HEK293T (cell line): ENCODE results near the gene IL2RA.

Experiments used
- CTCF ChIA-PET: fragments of 350-600 bp; formaldehyde crosslinking; extraction: SDS; loops from one replicate; lab custom pipeline; 2021; ENCODE audit warnings: antibody characterized with exemption, inconsistent platforms; lab: Yijun Ruan, JAX
- POLR2A ChIA-PET: fragments of 350-600 bp; formaldehyde crosslinking; extraction: SDS; loops from one replicate; lab custom pipeline; 2020; ENCODE audit warnings: antibody characterized with exemption, inconsistent platforms; lab: Yijun Ruan, JAX
- DNase-seq: peaks from one replicate; pipeline ENCODE4 v3.0.0; 2012; ENCODE audit warnings: mixed read lengths; ENCODE audit errors: extremely low spot score
- ARNT ChIP-seq: fragments of 450-650 bp; IDR thresholded peaks from 2 replicates; pipeline ENCODE4 v1.6.1; 2017; ENCODE audit warnings: mild to moderate bottlenecking
- BHLHE40 ChIP-seq: fragments of 450-650 bp; IDR thresholded peaks from 2 replicates; pipeline ENCODE4 v1.6.1; 2016; ENCODE audit warnings: mild to moderate bottlenecking, moderate library complexity, borderline replicate concordance
- CTBP1 ChIP-seq: fragments of 450-650 bp; IDR thresholded peaks from 2 replicates; pipeline ENCODE4 v1.6.1; 2016; ENCODE audit warnings: borderline replicate concordance
- ELF4 ChIP-seq: fragments of 450-650 bp; IDR thresholded peaks from 2 replicates; pipeline ENCODE4 v1.6.1; 2017; ENCODE audit warnings: antibody characterized with exemption
- FOXA1 ChIP-seq: fragments of 450-650 bp; IDR thresholded peaks from 2 replicates; pipeline ENCODE4 v1.6.1; 2016; ENCODE audit warnings: mild to moderate bottlenecking
- FOXK2 ChIP-seq: fragments of 450-650 bp; IDR thresholded peaks from 2 replicates; pipeline ENCODE4 v1.6.1; 2016; ENCODE audit warnings: mild to moderate bottlenecking
- FOXM1 ChIP-seq: fragments of 450-650 bp; IDR thresholded peaks from 2 replicates; pipeline ENCODE4 v1.6.1; 2017; ENCODE audit warnings: mild to moderate bottlenecking, borderline replicate concordance
- HDGF ChIP-seq: fragments of 450-650 bp; IDR thresholded peaks from 2 replicates; pipeline ENCODE4 v1.6.1; 2017; ENCODE audit warnings: antibody characterized with exemption, borderline replicate concordance
- L3MBTL2 ChIP-seq: fragments of 450-650 bp; conservative IDR thresholded peaks from 2 replicates; pipeline ENCODE4 v1.6.1; 2016; ENCODE audit warnings: mild to moderate bottlenecking
- LEF1 ChIP-seq: fragments of 450-650 bp; IDR thresholded peaks from 2 replicates; pipeline ENCODE4 v1.6.1; 2017; ENCODE audit warnings: mild to moderate bottlenecking, borderline replicate concordance
- NFRKB ChIP-seq: fragments of 450-650 bp; IDR thresholded peaks from 2 replicates; pipeline ENCODE4 v1.6.1; 2016; ENCODE audit warnings: mild to moderate bottlenecking, moderate library complexity
- SP1 ChIP-seq: fragments of 450-650 bp; IDR thresholded peaks from 2 replicates; pipeline ENCODE4 v1.6.1; 2017
- SUZ12 ChIP-seq: fragments of 450-650 bp; IDR thresholded peaks from 2 replicates; pipeline ENCODE4 v1.6.1; 2016; ENCODE audit warnings: mild to moderate bottlenecking
- TARDBP ChIP-seq: fragments of 450-650 bp; IDR thresholded peaks from 2 replicates; pipeline ENCODE4 v1.6.1; 2016
- ZNF384 ChIP-seq: fragments of 450-650 bp; IDR thresholded peaks from 2 replicates; pipeline ENCODE4 v1.6.1; 2016
- TF ChIP-seq, protein P1 (sequence below): fragments of 450-650 bp; IDR thresholded peaks from 2 replicates; pipeline ENCODE4 v1.6.1; 2016

The IL2RA gene

GRCh38 chr10:5988336-5988920, 73.7 kb downstream of the IL2RA start:
- ChIA-PET POLR2A (no interaction called here), CTCF (no interaction called here)
- no peak for TF ChIP-seq ELF4
- no peak for TF ChIP-seq HDGF
- no peak for TF ChIP-seq SUZ12
- TF ChIP-seq ARNT: no peak
- TF ChIP-seq BHLHE40: no peak
- no peak for TF ChIP-seq L3MBTL2
- TF ChIP-seq ZNF384: no peak
- TF ChIP-seq, protein P1, sequence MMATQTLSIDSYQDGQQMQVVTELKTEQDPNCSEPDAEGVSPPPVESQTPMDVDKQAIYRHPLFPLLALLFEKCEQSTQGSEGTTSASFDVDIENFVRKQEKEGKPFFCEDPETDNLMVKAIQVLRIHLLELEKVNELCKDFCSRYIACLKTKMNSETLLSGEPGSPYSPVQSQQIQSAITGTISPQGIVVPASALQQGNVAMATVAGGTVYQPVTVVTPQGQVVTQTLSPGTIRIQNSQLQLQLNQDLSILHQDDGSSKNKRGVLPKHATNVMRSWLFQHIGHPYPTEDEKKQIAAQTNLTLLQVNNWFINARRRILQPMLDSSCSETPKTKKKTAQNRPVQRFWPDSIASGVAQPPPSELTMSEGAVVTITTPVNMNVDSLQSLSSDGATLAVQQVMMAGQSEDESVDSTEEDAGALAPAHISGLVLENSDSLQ: no peak
- TF ChIP-seq NFRKB: no peak
- TF ChIP-seq FOXA1: no peak
- TF ChIP-seq FOXM1: no peak
- TF ChIP-seq CTBP1: no peak
- no peak for TF ChIP-seq SP1
- no peak for TF ChIP-seq TARDBP
- TF ChIP-seq LEF1: no peak
- no peak for TF ChIP-seq FOXK2
- DNase-seq: no peak

DNA sequence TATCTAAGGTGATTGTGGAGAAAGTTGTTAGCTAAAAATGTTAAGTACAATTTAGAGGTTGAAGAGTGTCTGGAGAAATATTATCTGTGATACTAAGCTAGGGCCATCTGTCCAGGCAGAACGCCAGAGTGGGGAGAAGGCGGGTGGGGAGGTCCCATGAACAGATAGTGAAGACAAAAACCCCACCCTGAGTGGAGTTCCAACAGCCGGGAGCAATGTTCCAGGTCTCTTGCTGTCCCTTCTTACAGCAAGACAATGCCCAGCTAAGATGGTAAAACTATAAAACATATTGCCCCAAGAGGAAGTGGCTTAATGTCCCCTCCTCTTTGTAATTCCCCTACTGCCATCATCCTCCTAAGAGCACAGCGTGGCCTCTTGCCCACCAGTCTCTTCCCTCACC, 74.4 kb downstream of the IL2RA start:
- ChIA-PET POLR2A (no interaction called here), CTCF (no interaction called here)
- DNase-seq: no peak
- TF ChIP-seq L3MBTL2 (no peak), HDGF (no peak), SP1 (no peak), FOXA1 (no peak), BHLHE40 (no peak), FOXM1 (no peak), CTBP1 (no peak), FOXK2 (no peak), ZNF384 (no peak), ARNT (no peak), LEF1 (no peak), ELF4 (no peak), TARDBP (no peak)
- TF ChIP-seq, protein P1: no peak

GRCh38 chr10:5985029-5985428, 77.1 kb downstream of the IL2RA start:
- TF ChIP-seq BHLHE40: no peak
- no peak for TF ChIP-seq SP1
- no peak for TF ChIP-seq NFRKB
- no peak for TF ChIP-seq CTBP1
- no peak for TF ChIP-seq FOXK2
- no peak for TF ChIP-seq ARNT
- no peak for TF ChIP-seq ELF4
- TF ChIP-seq, protein P1: no peak
- TF ChIP-seq FOXM1: no peak
- no peak for TF ChIP-seq FOXA1
- no peak for TF ChIP-seq ZNF384
- TF ChIP-seq HDGF: no peak
- no peak for TF ChIP-seq L3MBTL2
- POLR2A ChIA-PET: no interaction called here
- no peak for DNase-seq
- CTCF ChIA-PET: no interaction called here

DNA sequence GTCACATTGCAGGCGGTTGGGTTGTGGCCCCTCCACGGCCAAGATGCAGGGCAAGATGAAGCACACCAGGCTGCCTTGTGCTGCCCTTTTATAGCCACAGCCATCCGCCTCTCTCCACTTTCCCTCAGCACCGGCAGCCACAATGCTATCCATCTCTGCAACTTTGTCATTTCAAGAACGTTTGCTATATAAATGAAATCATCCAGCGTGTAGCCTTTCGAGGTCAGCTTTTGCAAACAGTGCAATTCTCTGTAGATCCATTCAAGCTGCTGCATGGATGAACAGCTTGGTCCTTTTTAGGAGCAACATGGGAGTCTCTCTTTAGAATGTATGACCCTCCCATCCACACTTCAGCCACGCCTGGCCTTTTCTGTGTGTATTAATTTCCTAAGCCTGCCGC, 78.4 kb downstream of the IL2RA start:
- TF ChIP-seq FOXA1 (no peak), BHLHE40 (no peak), TARDBP (no peak), L3MBTL2 (no peak)
- POLR2A ChIA-PET: no interaction called here
- CTCF ChIA-PET: no interaction called here
- DNase-seq: no peak

GRCh38 chr10:5981529-5981928, 80.6 kb downstream of the IL2RA start:
- TF ChIP-seq FOXK2: no peak
- TF ChIP-seq ZNF384: no peak
- TF ChIP-seq ELF4: no peak
- ChIA-PET CTCF (no interaction called here), POLR2A (no interaction called here)
- no peak for DNase-seq

GRCh38 chr10:5978230-5978489, 84.0 kb downstream of the IL2RA start:
- POLR2A ChIA-PET: interaction anchor here (2.0 kb wide), 1 partner anchor 88 kb away, joined by 9 read pairs; the partner anchor contains the start of genes ANKRD16 and FBH1
- CTCF ChIA-PET: interaction anchor here (1.2 kb wide), 1 partner anchor 11 kb away, joined by 3 read pairs; no protein-coding TSS in a partner anchor
- DNase-seq: no peak
- TF ChIP-seq CTBP1 (no peak), NFRKB (no peak), FOXM1 (no peak), LEF1 (no peak), FOXK2 (no peak), ELF4 (no peak), FOXA1 (no peak), ARNT (no peak), SP1 (no peak), L3MBTL2 (no peak), TARDBP (no peak), BHLHE40 (no peak), HDGF (no peak), ZNF384 (no peak), SUZ12 (no peak)
- TF ChIP-seq, protein P1: no peak
